ENCODE measurements around the gene POC1B. TPM values are rescaled to one million over a fixed set of nuclear protein-coding genes. Genes with fewer than 3 reads are reported as not detected.

POC1B gene
- total RNA-seq (2022; extraction: Qiagen RNA extraction; ENCODE audit: low read depth) = 12.3 to 20.7 TPM (median 17.9 TPM) in 5 replicates

GRCh38 chr12:89525824-89526770 lies at the start of gene POC1B:
Gene POC1B, minus strand, starts transcription at chr12:89526047. Its CDS starts 152 bp downstream, at chr12:89525895.

GRCh38 chr12:89524541-89525304 lies 1.1 kb downstream of the POC1B start, which contains the start of gene GALNT4:
Gene GALNT4, minus strand, starts transcription at chr12:89524796. Its CDS starts 247 bp downstream, at chr12:89524549.

Other genes with a start within 250 kb of the POC1B start
- 7.1 to 10.5 TPM (median 9.6 TPM) in 5 replicates for gene DUSP6, start 173.5 kb downstream of the POC1B start, total RNA-seq (2022; extraction: Qiagen RNA extraction; ENCODE audit: low read depth)
- gene GALNT4, start 1.3 kb downstream of the POC1B start, total RNA-seq (2022; extraction: Qiagen RNA extraction; ENCODE audit: low read depth) = 4.8 to 11.6 TPM (median 10.3 TPM) in 5 replicates
- gene ATP2B1, start 182.8 kb upstream of the POC1B start, total RNA-seq (2022; extraction: Qiagen RNA extraction; ENCODE audit: low read depth) = 50.7 to 95.6 TPM (median 55.2 TPM) in 5 replicates